ENCODE results near the gene BEND6. TPM values are rescaled to one million over a fixed set of nuclear protein-coding genes. Genes with fewer than 3 reads are reported as not detected.

The BEND6 gene
- total and polyA plus RNA-seq, 2 of the 13 experiments (the other 11 are each of a cell fraction or from before 2014, with no cell fraction given), result 0.20 to 0.21 TPM

DNA sequence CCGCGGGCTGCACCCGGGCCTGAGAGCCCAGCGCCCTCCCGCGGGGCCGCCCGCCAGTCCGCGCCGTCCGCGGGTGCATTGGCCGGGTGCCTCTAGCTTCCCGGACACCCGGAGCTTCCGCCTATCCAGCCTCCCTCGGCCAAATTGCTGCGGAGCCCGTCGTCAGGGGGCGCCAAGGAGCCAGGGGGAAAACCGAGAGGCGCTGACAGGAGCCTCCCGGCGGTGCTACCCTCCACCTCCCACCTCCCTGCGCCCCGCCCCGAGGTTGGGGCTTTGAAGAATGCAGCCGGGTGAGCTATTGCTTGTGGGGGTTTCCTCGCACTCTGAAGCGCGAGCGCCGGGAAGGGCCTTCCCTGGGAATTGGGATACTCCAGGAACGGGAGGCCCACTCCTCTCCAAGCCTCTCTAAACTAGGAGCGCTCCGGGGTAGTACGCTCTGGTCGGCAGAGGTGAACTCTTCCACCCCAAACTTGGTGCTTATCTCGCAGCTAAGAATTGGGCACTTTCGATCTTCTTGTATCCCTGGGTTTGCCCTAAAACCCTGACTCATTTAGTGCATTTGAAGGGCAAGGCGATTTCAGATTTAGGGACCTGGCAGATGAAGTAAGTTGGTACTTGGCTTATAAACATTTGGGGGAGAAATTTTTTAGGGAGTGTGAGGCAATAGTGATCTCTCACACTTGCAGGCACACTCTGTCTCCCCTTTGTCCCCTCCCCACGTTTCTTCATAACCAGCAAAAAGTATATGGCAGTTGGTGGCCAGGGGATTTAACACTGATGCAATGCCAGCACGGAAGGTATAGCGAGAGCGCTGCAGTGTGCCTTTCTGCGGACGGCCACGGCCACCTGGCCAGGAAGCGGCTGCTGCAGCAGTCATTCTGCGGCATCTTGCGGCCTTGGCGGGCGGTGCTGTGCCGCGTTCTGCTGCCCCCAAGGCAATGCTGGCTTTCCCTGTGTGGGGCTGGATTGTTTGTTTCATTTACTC, 556 bp downstream of the BEND6 start (continued):
- TF ChIP-seq IRF2 (CRISPR knock-in tag; IDR thresholded peaks at IDR 0.05), result no peak; the same call in none of the 2 replicates
- TF ChIP-seq, protein P1, sequence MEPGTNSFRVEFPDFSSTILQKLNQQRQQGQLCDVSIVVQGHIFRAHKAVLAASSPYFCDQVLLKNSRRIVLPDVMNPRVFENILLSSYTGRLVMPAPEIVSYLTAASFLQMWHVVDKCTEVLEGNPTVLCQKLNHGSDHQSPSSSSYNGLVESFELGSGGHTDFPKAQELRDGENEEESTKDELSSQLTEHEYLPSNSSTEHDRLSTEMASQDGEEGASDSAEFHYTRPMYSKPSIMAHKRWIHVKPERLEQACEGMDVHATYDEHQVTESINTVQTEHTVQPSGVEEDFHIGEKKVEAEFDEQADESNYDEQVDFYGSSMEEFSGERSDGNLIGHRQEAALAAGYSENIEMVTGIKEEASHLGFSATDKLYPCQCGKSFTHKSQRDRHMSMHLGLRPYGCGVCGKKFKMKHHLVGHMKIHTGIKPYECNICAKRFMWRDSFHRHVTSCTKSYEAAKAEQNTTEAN (CRISPR knock-in tag; conservative IDR thresholded peaks at IDR 0.05), result no peak
- TF ChIP-seq ZNF709 (CRISPR knock-in tag; IDR thresholded peaks at IDR 0.05), result no peak
- TF ChIP-seq, protein P2, sequence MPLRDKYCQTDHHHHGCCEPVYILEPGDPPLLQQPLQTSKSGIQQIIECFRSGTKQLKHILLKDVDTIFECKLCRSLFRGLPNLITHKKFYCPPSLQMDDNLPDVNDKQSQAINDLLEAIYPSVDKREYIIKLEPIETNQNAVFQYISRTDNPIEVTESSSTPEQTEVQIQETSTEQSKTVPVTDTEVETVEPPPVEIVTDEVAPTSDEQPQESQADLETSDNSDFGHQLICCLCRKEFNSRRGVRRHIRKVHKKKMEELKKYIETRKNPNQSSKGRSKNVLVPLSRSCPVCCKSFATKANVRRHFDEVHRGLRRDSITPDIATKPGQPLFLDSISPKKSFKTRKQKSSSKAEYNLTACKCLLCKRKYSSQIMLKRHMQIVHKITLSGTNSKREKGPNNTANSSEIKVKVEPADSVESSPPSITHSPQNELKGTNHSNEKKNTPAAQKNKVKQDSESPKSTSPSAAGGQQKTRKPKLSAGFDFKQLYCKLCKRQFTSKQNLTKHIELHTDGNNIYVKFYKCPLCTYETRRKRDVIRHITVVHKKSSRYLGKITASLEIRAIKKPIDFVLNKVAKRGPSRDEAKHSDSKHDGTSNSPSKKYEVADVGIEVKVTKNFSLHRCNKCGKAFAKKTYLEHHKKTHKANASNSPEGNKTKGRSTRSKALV (CRISPR knock-in tag; IDR thresholded peaks at IDR 0.05), result no peak; the same call in 1 of the 2 replicates
- peak; percentile 38; the same call in 1 of the 2 replicates for TF ChIP-seq ZNF782 (CRISPR knock-in tag; IDR thresholded peaks at IDR 0.05; ENCODE audit: borderline replicate concordance)
- TF ChIP-seq, protein P3, sequence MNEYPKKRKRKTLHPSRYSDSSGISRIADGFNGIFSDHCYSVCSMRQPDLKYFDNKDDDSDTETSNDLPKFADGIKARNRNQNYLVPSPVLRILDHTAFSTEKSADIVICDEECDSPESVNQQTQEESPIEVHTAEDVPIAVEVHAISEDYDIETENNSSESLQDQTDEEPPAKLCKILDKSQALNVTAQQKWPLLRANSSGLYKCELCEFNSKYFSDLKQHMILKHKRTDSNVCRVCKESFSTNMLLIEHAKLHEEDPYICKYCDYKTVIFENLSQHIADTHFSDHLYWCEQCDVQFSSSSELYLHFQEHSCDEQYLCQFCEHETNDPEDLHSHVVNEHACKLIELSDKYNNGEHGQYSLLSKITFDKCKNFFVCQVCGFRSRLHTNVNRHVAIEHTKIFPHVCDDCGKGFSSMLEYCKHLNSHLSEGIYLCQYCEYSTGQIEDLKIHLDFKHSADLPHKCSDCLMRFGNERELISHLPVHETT (CRISPR knock-in tag; conservative IDR thresholded peaks at IDR 0.05), result 0 out of 2 replicates have a peak, but pooled peaks have one; percentile 17
- no peak for TF ChIP-seq MAF1 (CRISPR knock-in tag; IDR thresholded peaks at IDR 0.05; ENCODE audit: borderline replicate concordance)
- TF ChIP-seq, protein P4, sequence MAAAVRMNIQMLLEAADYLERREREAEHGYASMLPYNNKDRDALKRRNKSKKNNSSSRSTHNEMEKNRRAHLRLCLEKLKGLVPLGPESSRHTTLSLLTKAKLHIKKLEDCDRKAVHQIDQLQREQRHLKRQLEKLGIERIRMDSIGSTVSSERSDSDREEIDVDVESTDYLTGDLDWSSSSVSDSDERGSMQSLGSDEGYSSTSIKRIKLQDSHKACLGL (CRISPR knock-in tag; IDR thresholded peaks at IDR 0.05), result no peak
- TF ChIP-seq, protein P5, sequence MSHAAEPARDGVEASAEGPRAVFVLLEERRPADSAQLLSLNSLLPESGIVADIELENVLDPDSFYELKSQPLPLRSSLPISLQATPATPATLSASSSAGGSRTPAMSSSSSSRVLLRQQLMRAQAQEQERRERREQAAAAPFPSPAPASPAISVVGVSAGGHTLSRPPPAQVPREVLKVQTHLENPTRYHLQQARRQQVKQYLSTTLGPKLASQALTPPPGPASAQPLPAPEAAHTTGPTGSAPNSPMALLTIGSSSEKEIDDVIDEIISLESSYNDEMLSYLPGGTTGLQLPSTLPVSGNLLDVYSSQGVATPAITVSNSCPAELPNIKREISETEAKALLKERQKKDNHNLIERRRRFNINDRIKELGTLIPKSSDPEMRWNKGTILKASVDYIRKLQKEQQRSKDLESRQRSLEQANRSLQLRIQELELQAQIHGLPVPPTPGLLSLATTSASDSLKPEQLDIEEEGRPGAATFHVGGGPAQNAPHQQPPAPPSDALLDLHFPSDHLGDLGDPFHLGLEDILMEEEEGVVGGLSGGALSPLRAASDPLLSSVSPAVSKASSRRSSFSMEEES (CRISPR knock-in tag; IDR thresholded peaks at IDR 0.05), result 0 out of 2 replicates have a peak, but pooled peaks have one; percentile 34
- peak; percentile 59 for TF ChIP-seq SAP130 (CRISPR knock-in tag; IDR thresholded peaks at IDR 0.05; ENCODE audit: low read depth)
- no peak for TF ChIP-seq ZC3H4 (CRISPR knock-in tag; IDR thresholded peaks at IDR 0.05; ENCODE audit: borderline replicate concordance)
- TF ChIP-seq HMG20B (CRISPR knock-in tag; conservative IDR thresholded peaks at IDR 0.05), result 0 out of 2 replicates have a peak, but pooled peaks have one; percentile 59
- peak; percentile 72 for TF ChIP-seq STAG1 (CRISPR knock-in tag; IDR thresholded peaks at IDR 0.05)
- TF ChIP-seq, protein P6, sequence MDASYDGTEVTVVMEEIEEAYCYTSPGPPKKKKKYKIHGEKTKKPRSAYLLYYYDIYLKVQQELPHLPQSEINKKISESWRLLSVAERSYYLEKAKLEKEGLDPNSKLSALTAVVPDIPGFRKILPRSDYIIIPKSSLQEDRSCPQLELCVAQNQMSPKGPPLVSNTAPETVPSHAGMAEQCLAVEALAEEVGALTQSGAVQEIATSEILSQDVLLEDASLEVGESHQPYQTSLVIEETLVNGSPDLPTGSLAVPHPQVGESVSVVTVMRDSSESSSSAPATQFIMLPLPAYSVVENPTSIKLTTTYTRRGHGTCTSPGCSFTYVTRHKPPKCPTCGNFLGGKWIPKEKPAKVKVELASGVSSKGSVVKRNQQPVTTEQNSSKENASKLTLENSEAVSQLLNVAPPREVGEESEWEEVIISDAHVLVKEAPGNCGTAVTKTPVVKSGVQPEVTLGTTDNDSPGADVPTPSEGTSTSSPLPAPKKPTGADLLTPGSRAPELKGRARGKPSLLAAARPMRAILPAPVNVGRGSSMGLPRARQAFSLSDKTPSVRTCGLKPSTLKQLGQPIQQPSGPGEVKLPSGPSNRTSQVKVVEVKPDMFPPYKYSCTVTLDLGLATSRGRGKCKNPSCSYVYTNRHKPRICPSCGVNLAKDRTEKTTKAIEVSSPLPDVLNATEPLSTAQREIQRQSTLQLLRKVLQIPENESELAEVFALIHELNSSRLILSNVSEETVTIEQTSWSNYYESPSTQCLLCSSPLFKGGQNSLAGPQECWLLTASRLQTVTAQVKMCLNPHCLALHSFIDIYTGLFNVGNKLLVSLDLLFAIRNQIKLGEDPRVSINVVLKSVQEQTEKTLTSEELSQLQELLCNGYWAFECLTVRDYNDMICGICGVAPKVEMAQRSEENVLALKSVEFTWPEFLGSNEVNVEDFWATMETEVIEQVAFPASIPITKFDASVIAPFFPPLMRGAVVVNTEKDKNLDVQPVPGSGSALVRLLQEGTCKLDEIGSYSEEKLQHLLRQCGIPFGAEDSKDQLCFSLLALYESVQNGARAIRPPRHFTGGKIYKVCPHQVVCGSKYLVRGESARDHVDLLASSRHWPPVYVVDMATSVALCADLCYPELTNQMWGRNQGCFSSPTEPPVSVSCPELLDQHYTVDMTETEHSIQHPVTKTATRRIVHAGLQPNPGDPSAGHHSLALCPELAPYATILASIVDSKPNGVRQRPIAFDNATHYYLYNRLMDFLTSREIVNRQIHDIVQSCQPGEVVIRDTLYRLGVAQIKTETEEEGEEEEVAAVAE (CRISPR knock-in tag; IDR thresholded peaks at IDR 0.05; ENCODE audit: borderline replicate concordance), result peak; percentile 59; the same call in 1 of the 2 replicates
- peak; percentile 68; the same call in 1 of the 2 replicates for TF ChIP-seq ZNF792 (CRISPR knock-in tag; IDR thresholded peaks at IDR 0.05)
- TF ChIP-seq IKZF1 (IDR thresholded peaks at IDR 0.05), result no peak
